Transverse colon (tissue), 3 donors: ENCODE data around the gene P2RX4.

Experiments used
- CTCF ChIP-seq, 5 experiments: fragments of 200-600 bp in 3 of 5; fragments of 450-650 bp in 2 of 5; sonication (generic) in 3 of 5; IDR thresholded peaks; 1 replicate in 2 of 5; 2 replicates in 3 of 5; pipeline ENCODE4 v1.5.1; 2016 to 2017; ENCODE audit warnings: antibody characterized with exemption in 5 of 5, inconsistent platforms in 3 of 5, mild to moderate bottlenecking in 2 of 5, moderate library complexity in 1 of 5
- EP300 ChIP-seq: sonication (generic); formaldehyde crosslinking; IDR thresholded peaks from one replicate; pipeline ENCODE4 v1.6.1; 2017; ENCODE audit warnings: antibody characterized with exemption, low read depth
- POLR2A ChIP-seq: fragments of 450-650 bp; IDR thresholded peaks from one replicate; pipeline ENCODE4 v1.6.1; 2016; ENCODE audit warnings: antibody characterized with exemption, mild to moderate bottlenecking, moderate library complexity

GRCh38 chr12:121255433-121255832 is 45.5 kb downstream of the P2RX4 start:
- TF ChIP-seq CTCF (IDR thresholded peaks at IDR 0.05), result no peak
- no peak for TF ChIP-seq EP300
- no peak for TF ChIP-seq POLR2A
